SK-N-DZ (cell line): ENCODE measurements around the gene ZNF224. TPM values are rescaled to one million over a fixed set of nuclear protein-coding genes. Genes with fewer than 3 reads are reported as not detected.
A peak's percentile ranks its signal among the peaks of the same experiment; 100 is the strongest.

Experiments
- DNase-seq: peaks from one replicate; pipeline ENCODE4 v3.0.0-alpha.2; 2015; ENCODE audit warnings: low spot score
- polyA plus RNA-seq, 2 experiments: library from polyadenylated mRNA; depleted of rRNA; stranded (reverse); fragments of >200 nt; gene quantifications; 2 replicates each; pipeline ENCODE4 v1.2.3, GENCODE V29; 2014

The ZNF224 gene
- 12.7 and 17.9 TPM in 2 replicates for polyA plus RNA-seq (2014; cell fraction: cytosol; rRNA removed)
- polyA plus RNA-seq (2014; cell fraction: nucleus; rRNA removed) = 26.5 and 27.7 TPM in 2 replicates

- peak; percentile 88 for DNase-seq
Observed at GRCh38 chr19:44093931-44094765, at the start of gene ZNF224. Gene ZNF224, plus strand, starts transcription at chr19:44094361. Its CDS starts 3,513 bp downstream, at chr19:44097874.

GRCh38 chr19:44050740-44051649 lies 43.2 kb upstream of the ZNF224 start:
- no peak for DNase-seq

- DNase-seq = peak; percentile 92
Observed at GRCh38 chr19:44051650-44052402, 42.3 kb upstream of the ZNF224 start, which contains the start of gene ZNF223. Gene ZNF223, plus strand, starts transcription at chr19:44052036. Its CDS starts 3,141 bp downstream, at chr19:44055177.

GRCh38 chr19:44055870-44056269 lies 38.3 kb upstream of the ZNF224 start:
- no peak for DNase-seq

GRCh38 chr19:44059229-44059628 lies 34.9 kb upstream of the ZNF224 start:
- DNase-seq = no peak

- no peak for DNase-seq
Observed at GRCh38 chr19:44061038-44061437, 33.1 kb upstream of the ZNF224 start.

GRCh38 chr19:44066305-44066704 lies 27.9 kb upstream of the ZNF224 start:
- no peak for DNase-seq

GRCh38 chr19:44069415-44069814 lies 24.7 kb upstream of the ZNF224 start:
- DNase-seq = no peak

- DNase-seq = peak; percentile 94
Observed at GRCh38 chr19:44071824-44072542, 22.2 kb upstream of the ZNF224 start, which contains the start of gene ZNF284. Gene ZNF284, plus strand, starts transcription at chr19:44072159. Its CDS starts 4,231 bp downstream, at chr19:44076390.

GRCh38 chr19:44072543-44073401 lies 21.4 kb upstream of the ZNF224 start:
- DNase-seq = peak; percentile 5

GRCh38 chr19:44076325-44076724 lies 17.8 kb upstream of the ZNF224 start:
- DNase-seq = no peak

- DNase-seq = no peak
Observed at GRCh38 chr19:44092108-44092507, 2.1 kb upstream of the ZNF224 start.

GRCh38 chr19:44107751-44108150 lies 13.6 kb downstream of the ZNF224 start:
- no peak for DNase-seq

- DNase-seq = no peak
Observed at GRCh38 chr19:44109458-44109857, 15.3 kb downstream of the ZNF224 start.

GRCh38 chr19:44111910-44112463 lies 17.8 kb downstream of the ZNF224 start:
- peak; percentile 84 for DNase-seq

GRCh38 chr19:44112802-44113137 lies 18.6 kb downstream of the ZNF224 start:
- DNase-seq = no peak

GRCh38 chr19:44113138-44113783 lies 19.1 kb downstream of the ZNF224 start, which contains the start of gene ZNF225:
Gene ZNF225, plus strand, starts transcription at chr19:44113399. Its CDS starts 2,429 bp downstream, at chr19:44115828.
- DNase-seq = peak; percentile 97

- no peak for DNase-seq
Observed at GRCh38 chr19:44113784-44114390, 19.7 kb downstream of the ZNF224 start.
